Bone marrow (tissue), 2 donors: Measurements from ENCODE around the gene RBPJL.

Experiments used
- DNase-seq, 2 donors: peaks; one replicate each; lab custom pipeline; 2025; lab: John Stamatoyannopoulos, UW

RBPJL gene

GRCh38 chr20:45306431-45306982 lies at the start of gene RBPJL:
TSS of gene RBPJL (plus strand) at chr20:45306840. CDS start at chr20:45306923, 83 bp downstream.
- no peak for DNase-seq

DNA sequence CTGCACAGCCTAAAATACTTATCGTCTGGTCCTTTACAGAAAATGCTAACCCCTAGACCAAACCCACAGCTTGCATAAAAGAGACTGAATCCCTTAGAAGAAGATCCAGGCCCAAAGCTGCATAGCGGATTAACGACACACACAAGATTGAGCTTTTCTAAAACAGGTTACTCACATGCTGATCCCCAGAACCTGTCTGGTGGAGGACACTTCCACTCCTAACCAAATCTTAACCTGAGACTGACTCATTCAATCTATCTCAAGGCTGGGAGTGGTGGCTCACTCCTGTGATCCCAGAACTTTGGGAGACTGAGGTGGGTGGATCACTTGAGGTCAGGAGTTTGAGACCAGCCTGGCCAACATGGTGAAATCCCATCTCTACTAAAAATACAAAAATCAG lies 49.5 kb upstream of the RBPJL start:
- no peak for DNase-seq

DNA sequence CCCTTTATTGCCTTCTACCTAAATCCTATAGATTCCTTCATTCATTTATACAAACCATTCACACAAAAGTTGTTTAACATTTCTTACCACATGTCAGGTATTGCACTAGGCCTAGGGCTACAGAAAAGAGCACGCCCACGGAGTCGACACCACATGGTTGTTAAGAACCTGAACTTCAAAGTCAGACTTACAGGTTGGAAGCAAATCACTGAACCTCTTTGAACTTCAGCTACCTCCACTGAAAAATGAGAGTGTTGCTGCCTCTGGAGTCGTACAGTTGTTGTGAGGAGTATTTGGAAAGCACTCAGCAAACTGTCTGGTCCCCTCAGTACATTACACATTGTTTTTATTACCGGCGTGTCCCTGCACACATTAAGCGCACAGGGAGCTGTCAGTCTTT lies 48.9 kb upstream of the RBPJL start:
- no peak for DNase-seq

GRCh38 chr20:45258259-45258658 lies 48.4 kb upstream of the RBPJL start:
- no peak for DNase-seq

- DNase-seq, result no peak
Observed at GRCh38 chr20:45258664-45259063, 48.0 kb upstream of the RBPJL start.

DNA sequence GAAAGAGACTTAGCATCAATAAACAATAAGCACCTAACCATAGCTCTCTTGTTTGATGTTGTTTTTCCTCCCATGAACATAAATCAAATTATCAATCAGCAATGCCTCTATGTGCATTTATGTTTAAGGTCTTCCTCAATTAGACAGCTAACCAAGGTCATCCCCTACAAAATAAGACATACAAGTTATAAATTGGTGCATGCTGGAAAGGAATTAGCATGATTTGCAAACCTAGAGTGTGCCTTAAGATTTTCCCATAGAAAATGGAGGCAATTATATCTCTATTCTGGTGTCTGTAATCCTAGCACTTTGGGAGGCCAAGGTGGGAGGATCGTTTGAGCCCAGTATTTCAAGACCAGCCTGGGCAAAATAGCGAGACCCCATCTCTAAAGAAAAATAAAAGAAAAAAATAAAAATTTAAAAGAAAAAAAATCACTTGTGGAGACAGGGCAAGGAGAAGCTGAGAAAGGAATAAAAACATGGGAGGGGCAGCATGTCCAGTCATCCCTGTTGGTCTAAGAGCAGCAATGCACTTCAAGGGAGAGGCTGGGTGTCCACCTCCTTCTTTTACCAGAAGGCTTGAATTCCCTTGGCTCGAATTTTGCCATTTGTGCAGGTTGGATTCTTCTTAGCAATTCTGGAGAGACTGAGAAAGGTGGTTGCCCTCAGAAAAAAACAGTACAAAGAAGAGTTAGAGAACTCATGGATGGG lies 42.9 kb upstream of the RBPJL start:
- DNase-seq, result no peak

DNA sequence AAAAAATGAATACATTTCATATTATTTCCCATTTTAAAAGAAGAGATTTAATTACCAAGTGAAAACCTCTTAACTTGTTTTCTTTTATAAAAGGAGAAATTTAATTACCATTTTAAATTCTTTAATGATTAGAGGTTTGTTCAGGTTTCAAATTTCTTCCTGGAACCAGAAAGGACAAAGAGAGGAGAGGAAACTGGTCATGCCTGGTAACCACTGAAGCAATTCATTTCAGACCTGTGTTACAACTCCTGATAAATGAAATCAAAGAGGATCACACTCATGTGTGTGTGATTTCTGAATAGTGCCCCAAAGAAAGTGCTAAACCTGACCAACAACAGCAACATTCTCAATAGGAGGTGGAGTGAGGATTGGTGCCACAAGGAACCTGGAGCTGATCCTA lies 39.7 kb upstream of the RBPJL start:
- DNase-seq, result no peak

- no peak for DNase-seq
Observed at GRCh38 chr20:45268531-45268930, 38.1 kb upstream of the RBPJL start.

- DNase-seq, result no peak
Observed at GRCh38 chr20:45269056-45269455, 37.6 kb upstream of the RBPJL start.

DNA sequence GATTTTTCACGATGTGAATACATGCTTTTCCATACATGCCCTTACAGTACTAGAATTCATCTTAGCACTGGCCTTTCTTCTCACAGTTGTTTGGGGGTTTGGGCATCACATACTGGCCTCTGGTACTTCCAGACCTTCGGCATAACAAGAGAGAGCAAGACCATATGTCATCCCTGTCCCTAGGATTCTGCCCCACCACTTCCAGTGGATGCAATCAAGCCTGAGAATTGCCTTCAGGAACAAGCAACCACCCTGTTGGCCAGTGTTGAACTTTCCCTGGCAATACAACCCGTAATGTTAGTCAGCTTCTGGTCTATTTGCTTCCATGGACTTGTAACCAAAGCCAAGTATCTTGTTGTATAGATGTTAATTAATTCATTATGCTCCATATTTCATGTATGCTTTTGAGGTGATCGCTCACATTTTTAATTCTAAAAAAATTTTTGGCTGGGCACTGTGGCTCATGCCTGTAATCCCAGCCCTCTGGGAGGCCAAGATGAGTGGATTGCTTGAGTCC lies 36.8 kb upstream of the RBPJL start:
- DNase-seq, result no peak

DNA sequence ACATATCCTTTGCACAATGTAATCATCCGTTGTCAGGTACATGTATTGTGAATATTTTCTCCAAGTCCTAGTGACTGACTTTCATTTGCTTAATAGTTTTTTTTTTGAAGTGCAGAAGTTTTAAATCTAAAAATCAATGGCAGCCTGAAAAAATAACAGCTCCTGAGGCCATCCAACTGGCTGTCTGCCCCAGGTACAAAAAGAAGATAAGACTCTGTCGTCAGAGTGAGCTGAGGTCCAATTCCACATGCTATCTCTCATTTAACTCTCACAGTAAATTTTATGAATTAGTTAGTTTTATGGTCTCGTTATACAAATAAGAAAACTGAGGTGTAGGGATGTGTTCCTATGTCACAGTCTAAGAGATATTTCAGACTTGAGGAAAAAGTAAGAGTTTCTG lies 31.3 kb upstream of the RBPJL start:
- DNase-seq, result no peak

- DNase-seq, result no peak
Observed at GRCh38 chr20:45279992-45280391, 26.6 kb upstream of the RBPJL start.

- no peak for DNase-seq
Observed at GRCh38 chr20:45282700-45283550, 23.7 kb upstream of the RBPJL start.

DNA sequence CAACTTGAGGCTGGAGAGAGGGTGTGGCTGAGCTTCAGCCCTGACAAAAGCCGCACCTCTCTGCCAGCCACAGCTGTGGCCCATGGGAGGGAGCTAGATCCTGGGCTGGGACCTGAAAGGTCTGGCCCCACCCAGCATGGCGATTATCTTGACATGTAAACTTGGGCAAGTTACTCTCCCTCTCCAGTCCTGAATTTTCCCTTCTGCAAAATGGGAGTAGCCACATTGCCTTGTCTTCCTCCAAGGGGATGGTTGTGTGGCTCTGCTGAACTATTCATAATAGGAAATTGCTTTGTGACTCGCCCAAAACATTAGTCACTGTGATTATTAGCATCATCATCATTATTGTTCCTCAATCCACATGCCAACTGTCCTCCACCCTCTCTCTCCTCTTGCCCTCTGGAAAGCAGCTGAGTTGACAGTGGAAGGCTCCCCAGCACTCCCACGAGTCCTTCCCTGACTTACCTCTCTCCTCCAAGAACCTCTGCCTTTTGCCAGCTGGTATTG lies 23.0 kb upstream of the RBPJL start:
- DNase-seq, result no peak

GRCh38 chr20:45288376-45288775 lies 18.3 kb upstream of the RBPJL start:
- no peak for DNase-seq

DNA sequence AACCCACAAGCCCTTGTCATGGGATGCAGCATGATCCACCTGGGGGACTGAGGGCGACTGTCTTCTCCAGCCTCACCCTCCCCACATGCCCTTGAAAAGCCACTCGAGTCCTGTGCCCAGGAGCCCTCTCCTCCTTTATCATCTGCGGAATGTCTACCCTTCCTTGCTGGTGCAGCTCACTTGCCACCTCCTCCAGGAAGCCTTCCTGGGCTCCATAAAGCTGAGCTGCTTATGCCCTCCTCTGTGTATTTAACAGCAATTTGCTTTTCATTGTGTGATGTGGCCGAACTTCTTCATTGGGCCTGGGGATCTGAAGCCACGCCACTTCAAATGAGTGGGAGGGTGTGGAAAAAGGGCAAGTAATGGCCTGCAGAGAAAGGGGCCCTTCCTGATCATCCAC lies 17.8 kb upstream of the RBPJL start:
- DNase-seq, result no peak

DNA sequence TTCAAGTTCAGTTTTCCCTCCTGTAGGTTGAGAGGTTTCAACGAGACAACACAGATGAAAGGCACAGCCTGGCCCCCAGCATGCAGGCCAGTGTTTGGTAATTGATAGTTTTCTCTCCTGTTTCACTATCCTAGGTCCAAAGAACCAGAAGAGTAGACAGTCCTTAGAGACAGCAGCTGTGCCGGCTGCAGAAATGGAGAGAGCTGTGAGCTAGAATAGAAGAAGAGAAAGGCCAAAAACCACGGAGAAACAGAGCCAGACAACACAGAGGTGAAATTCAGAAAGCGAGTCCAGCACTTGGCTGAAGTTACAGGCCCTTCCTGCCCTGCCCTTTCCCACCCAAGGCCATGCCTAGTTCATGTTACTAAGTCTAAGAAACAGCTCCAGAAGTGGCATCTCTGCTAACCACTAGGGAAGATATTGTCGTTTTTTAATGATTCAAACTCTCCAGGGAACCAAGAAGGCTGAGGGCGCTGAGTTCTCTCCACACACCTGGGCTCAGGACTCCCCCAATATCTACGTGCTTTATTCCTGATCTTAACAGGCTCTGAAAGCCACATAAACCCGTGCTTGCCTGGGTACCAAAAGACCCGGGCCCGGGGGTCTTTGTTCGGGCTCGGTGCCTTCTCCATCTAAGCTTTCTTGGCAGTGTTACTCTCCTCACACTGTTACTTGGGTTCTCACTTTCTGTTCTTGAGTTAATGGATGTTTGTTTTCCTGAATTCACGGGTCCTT lies 16.5 kb upstream of the RBPJL start:
- no peak for DNase-seq

DNA sequence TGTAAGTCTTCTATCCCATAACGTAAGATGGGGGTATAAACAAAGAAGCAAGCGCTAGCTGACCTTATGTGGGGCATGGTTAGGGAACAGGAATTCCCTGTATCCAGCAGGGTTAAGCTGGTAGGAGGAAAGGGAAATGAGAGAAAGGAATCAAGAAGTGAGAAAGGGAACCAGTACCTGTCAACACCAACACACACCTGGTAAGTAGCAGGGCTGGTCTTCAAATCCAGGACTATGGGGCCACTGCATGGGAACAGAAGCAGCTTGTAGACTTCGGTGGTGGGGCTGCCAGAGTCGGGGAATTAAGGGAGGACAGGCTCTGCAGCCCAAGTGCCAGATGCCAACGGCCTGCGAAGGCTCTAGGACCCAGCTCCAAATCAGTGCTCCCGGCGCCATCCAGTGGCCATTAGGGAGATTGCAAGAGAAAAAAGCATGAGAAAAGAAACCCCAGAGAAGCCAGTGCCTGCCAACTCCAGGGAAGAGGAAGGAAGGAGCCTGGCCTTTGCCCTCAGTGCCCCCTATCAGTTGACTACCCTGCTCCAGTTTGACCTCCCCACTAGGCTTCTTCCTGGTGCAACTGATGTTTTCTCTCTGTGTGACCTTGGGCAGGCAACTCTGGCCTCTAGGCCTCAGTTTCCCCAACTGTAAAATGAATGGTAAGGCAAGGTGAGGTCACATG lies 15.8 kb upstream of the RBPJL start:
- DNase-seq, result peak; percentile 39 to 52

GRCh38 chr20:45291526-45291925 lies 15.1 kb upstream of the RBPJL start:
- no peak for DNase-seq

DNA sequence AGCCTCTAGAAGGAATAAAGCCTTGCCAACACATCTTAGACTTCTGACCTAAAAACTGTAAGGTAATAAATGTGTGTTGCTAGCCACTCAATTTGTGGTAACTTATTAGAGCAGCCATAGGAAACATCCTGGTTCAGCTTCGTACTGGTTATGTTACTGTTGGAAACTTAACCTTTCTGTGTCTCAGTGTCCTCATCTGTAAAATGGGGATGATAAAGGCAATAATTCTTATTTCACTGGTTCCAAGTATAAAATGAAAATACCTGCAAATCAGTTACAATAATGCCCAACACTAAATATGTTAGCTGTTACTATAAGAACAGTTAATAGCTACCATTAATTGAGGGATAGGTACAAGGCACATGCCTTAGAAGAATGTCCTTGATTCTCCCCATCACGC lies 14.3 kb upstream of the RBPJL start:
- DNase-seq, result no peak
